ENCODE measurements around the gene STXBP1.

GRCh38 chr9:127587966-127588365, 24.1 kb upstream of the STXBP1 start:
- no peak for TF ChIP-seq CTCF (IDR thresholded peaks at IDR 0.05 in 4 of 5, conservative IDR thresholded peaks at IDR 0.05 in 1 of 5)
- TF ChIP-seq POLR2A (IDR thresholded peaks at IDR 0.05), result no peak

Measured in gastrocnemius medialis (tissue), 4 donors.